AG09319 (cell line): ENCODE data around the gene NPL.

ENCODE experiments used
- DNase-seq: peaks from one replicate; pipeline ENCODE4 v3.0.0-alpha.2; 2010; ENCODE audit warnings: low read depth; ENCODE audit errors: extremely low read depth
- TF ChIP-seq, protein P1 (sequence below): IDR thresholded peaks from 2 replicates; pipeline ENCODE4 v1.5.1; 2011; ENCODE audit warnings: low read depth, mild to moderate bottlenecking, inconsistent platforms, low read length, moderate library complexity

Gene NPL

DNA sequence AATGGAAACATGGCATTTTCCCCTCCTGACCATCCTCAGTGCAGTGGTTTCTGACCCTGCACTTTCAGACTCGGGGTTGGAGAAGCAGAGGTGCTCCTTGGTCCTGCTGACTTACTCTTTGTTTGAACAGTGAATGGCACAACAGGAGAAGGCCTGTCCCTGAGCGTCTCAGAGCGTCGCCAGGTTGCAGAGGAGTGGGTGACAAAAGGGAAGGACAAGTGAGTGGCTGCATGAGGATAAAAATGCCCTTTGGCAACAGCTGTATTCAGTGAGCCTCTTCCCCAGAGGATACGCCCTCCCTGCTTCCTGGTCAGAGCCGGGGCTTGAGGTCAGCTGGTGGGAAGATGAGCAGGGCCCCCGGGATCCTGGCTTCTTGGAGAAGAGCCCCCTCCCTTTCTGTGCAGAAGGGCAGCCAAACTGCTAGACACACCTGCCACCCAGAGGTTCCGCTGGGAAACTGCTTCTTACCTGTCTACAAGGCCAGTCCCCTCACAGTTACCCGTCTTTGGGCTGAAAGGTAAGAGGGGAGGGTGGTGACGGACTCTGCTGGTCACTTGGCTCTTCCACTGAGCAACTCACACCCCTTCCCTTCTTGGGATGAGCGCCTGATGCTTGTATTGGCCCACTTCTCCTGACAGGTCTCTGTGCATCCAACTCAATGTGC lies 16.6 kb downstream of the NPL start:
- DNase-seq: no peak
- TF ChIP-seq, protein P1, sequence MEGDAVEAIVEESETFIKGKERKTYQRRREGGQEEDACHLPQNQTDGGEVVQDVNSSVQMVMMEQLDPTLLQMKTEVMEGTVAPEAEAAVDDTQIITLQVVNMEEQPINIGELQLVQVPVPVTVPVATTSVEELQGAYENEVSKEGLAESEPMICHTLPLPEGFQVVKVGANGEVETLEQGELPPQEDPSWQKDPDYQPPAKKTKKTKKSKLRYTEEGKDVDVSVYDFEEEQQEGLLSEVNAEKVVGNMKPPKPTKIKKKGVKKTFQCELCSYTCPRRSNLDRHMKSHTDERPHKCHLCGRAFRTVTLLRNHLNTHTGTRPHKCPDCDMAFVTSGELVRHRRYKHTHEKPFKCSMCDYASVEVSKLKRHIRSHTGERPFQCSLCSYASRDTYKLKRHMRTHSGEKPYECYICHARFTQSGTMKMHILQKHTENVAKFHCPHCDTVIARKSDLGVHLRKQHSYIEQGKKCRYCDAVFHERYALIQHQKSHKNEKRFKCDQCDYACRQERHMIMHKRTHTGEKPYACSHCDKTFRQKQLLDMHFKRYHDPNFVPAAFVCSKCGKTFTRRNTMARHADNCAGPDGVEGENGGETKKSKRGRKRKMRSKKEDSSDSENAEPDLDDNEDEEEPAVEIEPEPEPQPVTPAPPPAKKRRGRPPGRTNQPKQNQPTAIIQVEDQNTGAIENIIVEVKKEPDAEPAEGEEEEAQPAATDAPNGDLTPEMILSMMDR: no peak

DNA sequence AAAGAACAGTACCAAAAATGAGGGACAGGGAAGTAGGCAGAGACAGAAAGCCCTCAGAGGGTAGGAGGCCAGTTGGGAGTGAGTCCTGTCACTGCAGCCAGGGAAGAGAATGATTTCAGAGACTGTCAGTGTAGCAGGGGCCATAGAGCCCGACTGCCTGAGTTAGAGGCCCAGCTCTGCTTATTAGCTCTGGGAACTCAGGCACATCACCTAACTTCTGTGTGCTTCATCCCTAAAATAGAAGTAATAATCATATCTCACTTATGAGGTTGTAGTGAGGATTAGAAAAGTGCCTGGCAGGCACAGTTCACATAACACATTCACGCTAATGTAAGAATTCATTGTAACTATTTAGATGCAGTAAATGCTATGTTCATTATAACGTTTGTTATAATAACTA lies 18.3 kb downstream of the NPL start:
- TF ChIP-seq, protein P1: no peak
- no peak for DNase-seq

DNA sequence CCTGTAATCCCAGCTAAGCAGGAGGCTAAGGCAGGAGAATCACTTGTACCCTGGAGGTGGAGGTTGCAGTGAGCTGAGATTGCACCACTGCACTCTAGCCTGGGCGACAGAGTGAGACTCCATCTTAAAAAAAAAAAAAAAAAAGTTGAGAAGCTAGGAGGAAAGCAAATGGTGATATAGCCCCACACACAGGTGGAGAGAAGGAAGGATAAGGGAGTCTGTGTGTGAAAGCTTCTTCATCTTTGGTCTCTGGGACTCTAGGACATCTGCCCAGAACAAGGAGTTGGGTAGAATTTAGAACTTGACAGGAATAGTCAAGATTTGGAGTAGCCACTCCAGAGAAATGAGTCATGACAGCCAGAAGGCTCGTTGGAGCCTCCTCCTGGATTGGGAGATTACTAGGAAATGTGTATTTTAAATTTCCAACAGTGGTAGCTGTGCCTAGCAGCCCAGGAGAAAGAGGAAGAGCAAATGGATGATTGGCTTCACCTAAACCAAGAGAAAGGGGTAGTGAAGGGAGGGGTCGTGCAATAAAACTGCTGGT lies 19.9 kb downstream of the NPL start:
- DNase-seq: no peak
- TF ChIP-seq, protein P1: no peak

DNA sequence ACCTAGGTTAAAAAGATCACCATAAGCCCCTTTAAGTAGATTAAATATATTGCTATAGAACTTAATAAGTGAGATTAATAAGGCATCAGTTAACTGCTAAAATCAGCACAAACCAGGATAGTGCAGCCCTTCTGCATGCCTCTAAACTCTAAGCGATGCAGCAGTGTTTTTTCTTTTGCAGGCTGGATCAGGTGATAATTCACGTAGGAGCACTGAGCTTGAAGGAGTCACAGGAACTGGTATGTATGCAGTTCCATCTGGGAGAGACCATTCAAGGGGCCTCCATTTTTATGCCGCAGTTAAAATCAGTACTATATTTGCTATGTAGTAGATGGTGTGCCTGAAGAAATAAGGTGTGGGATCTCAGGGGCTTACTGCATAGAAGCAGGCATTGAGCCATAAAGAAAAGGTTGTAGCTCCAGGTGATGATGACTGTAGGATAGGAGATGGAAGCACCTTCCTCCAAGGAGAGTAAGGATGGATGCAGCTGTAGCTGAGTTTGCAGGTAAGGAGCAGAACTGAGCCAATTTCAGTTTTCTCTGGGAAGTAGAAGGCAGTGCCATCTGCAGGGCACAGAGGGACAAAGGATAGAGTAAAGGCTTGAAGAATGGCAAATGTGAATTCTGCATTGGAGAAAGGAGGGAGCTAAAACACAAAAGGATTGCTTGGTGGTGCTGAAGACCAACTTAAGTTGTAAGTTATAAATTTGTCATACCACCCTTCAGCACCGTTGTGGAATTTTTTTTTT lies 22.6 kb downstream of the NPL start:
- TF ChIP-seq, protein P1: no peak

DNA sequence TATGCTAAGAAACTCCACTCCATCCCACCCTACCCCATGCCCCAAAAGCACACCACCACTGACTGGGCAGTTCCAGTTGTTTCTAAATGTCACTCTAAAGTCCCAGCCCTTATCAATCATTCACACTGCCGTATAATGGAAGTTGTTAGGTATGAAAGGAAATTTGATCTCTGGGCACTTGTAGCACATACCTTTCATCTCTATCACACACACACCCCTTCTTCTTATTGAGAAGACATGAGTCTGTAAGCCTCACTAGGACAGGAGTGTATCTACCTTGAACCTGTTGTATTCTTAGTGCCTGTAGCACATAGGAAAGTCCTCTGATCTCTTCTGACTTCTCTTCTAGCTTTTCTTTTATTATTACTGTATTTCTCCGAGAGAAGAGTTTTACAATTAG lies 27.3 kb downstream of the NPL start:
- TF ChIP-seq, protein P1: no peak

More for the DNA sequence above, 22.6 kb downstream of the NPL start:
- DNase-seq: no peak

DNA sequence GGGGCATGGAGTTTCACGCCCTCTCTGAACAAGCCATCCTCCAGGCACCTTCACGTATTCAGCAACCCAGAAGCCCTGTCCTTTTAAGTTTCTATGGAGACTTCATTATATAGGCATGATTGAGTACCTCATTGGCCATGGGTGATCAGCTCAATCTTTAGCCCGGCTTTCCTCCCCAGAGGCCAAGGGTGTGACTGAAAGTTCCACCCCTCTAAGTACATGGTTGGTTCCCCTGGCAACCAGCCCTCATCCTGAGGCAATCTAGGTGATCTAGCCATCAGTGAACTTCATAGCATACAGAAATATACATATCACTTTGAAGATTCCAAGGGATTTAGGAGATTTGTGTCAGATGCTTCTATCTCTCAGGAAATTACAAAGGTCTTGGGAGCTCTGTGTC lies 28.2 kb downstream of the NPL start:
- TF ChIP-seq, protein P1: no peak

More for the DNA sequence above, 27.3 kb downstream of the NPL start:
- no peak for DNase-seq

DNA sequence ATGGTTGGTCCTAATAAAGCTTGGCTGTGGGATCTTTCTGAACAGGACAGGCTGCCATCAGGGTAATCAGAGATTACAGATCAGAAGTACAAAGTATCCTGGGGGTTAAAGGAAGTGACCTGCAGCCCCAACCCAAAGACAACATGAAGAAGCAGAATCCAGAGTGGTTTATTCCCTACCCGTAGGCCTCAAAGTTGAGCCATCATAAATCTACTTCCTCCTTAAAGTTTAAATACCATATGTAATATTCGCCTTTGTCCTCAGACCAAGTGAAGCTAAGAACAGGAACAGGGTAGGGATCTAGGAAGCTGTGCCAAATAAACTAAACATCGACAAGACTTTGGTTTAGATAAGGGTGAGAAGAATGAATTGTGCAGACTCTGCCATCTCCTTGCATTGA lies 33.6 kb downstream of the NPL start:
- TF ChIP-seq, protein P1: no peak
- DNase-seq: no peak

More for the DNA sequence above, 28.2 kb downstream of the NPL start:
- no peak for DNase-seq
